Activated B cell treated with CpG ODN at 0.5 μM for 24 hours (primary cell): ENCODE data around the gene CFDP1. TPM values are rescaled to one million over a fixed set of nuclear protein-coding genes. Genes with fewer than 3 reads are reported as not detected.
"Not testable (repeated sequence)": the region's sequence is repeated elsewhere in the genome, so short reads cannot be mapped to it uniquely, and the experiment has no call there.

Experiments
- ATAC-seq: fragments of 200-7000 bp; cut with Tn5 transposase; one replicate; pipeline ENCODE4 v1.10.0; 2021; ENCODE audit warnings: low read depth, mild to moderate bottlenecking, moderate library complexity
- CTCF ChIA-PET: fragments of 350-600 bp; sonication (Branson Sonifier 250); formaldehyde crosslinking; loops from one replicate; lab custom pipeline; 2021; ENCODE audit warnings: antibody characterized with exemption; lab: Charles Lee
- POLR2A ChIA-PET: fragments of 350-600 bp; sonication (Branson Sonifier 250); formaldehyde crosslinking; loops from one replicate; lab custom pipeline; 2021; ENCODE audit warnings: antibody characterized with exemption; lab: Charles Lee
- DNase-seq: peaks from one replicate; pipeline ENCODE4 v3.0.0; 2022
- H3K27ac Mint-ChIP-seq: one replicate; pipeline ENCODE4 v1.8.0; 2020; ENCODE audit warnings: mixed read lengths
- H3K27me3 Mint-ChIP-seq: one replicate; pipeline ENCODE4 v1.8.0; 2021; ENCODE audit warnings: mixed read lengths
- H3K36me3 Mint-ChIP-seq: one replicate; pipeline ENCODE4 v1.8.0; 2021; ENCODE audit warnings: low read depth, mixed read lengths
- H3K4me1 Mint-ChIP-seq: one replicate; pipeline ENCODE4 v1.8.0; 2021; ENCODE audit warnings: mixed read lengths
- H3K4me3 Mint-ChIP-seq: one replicate; pipeline ENCODE4 v1.8.0; 2020; ENCODE audit warnings: mild to moderate bottlenecking, mixed read lengths
- H3K9me3 Mint-ChIP-seq: one replicate; pipeline ENCODE4 v1.8.0; 2020; ENCODE audit warnings: mixed read lengths
- CTCF ChIP-seq: fragments of 200-600 bp; IDR thresholded peaks from one replicate; pipeline ENCODE4 v1.8.0; 2022; ENCODE audit warnings: antibody characterized with exemption, mild to moderate bottlenecking
- intact Hi-C: fragments of 100-400 bp; cut with micrococcal nuclease; formaldehyde crosslinking; loops from one replicate; pipeline ENCODE4 v1.15.1; 2024
- total RNA-seq: library from RNA; stranded (reverse); gene quantifications from 2 replicates; pipeline ENCODE4 v1.2.3, GENCODE V29; 2022

The CFDP1 gene
- total RNA-seq, 1 donor from 2014 or later, result 32.0 TPM

- Mint-ChIP-seq H3K9me3 (no peaks in the 10 kb centered on the region), H3K4me3 (no peak overlapping the region), H3K4me1 (no peaks in the 10 kb centered on the region), H3K27ac (no peak overlapping the region), H3K27me3 (no peaks in the 10 kb centered on the region), H3K36me3 (peaks cover 30% of the 10 kb centered on the region)
- no peak for DNase-seq
- intact Hi-C loops, result no loop called here
- ChIA-PET CTCF (no interaction called here), POLR2A (no interaction called here)
- TF ChIP-seq CTCF, result no peak
- no peak for ATAC-seq
Observed at GRCh38 chr16:75287708-75288107, 145.6 kb downstream of the CFDP1 start.

- CTCF ChIA-PET, result no interaction called here
Observed at GRCh38 chr16:75286389-75286788, 146.9 kb downstream of the CFDP1 start.

GRCh38 chr16:75282466-75283281 is 150.6 kb downstream of the CFDP1 start:
- Mint-ChIP-seq H3K4me1 (no peaks in the 10 kb centered on the region), H3K27ac (no peak overlapping the region), H3K27me3 (peaks cover 3% of the 10 kb centered on the region), H3K36me3 (peaks cover 7% of the 10 kb centered on the region), H3K4me3 (no peak overlapping the region), H3K9me3 (no peaks in the 10 kb centered on the region)
- no peak for TF ChIP-seq CTCF
- CTCF ChIA-PET, result no interaction called here
- intact Hi-C loops, result no loop called here
- no peak for ATAC-seq
- POLR2A ChIA-PET, result no interaction called here
- DNase-seq, result no peak

More at GRCh38 chr16:75286389-75286788, 146.9 kb downstream of the CFDP1 start:
- Mint-ChIP-seq H3K27me3 (peaks cover 1% of the 10 kb centered on the region), H3K4me1 (no peaks in the 10 kb centered on the region), H3K36me3 (peaks cover 17% of the 10 kb centered on the region), H3K27ac (no peak overlapping the region), H3K4me3 (no peak overlapping the region), H3K9me3 (no peaks in the 10 kb centered on the region)
- no peak for TF ChIP-seq CTCF
- intact Hi-C loops, result no loop called here
- ATAC-seq (no peak), DNase-seq (no peak)
- POLR2A ChIA-PET, result no interaction called here

- Mint-ChIP-seq H3K4me1 (no peaks in the 10 kb centered on the region), H3K4me3 (no peak overlapping the region)
Observed at GRCh38 chr16:75281826-75282225, 151.5 kb downstream of the CFDP1 start.

GRCh38 chr16:75281009-75281408 is 152.3 kb downstream of the CFDP1 start:
- H3K4me1 Mint-ChIP-seq, ATAC-seq, H3K4me3 Mint-ChIP-seq, CTCF ChIA-PET, POLR2A ChIA-PET, H3K9me3 Mint-ChIP-seq, intact Hi-C loops, H3K27me3 Mint-ChIP-seq, DNase-seq, H3K27ac Mint-ChIP-seq, H3K36me3 Mint-ChIP-seq: not testable (repeated sequence)

More at GRCh38 chr16:75281826-75282225, 151.5 kb downstream of the CFDP1 start:
- intact Hi-C loops, result no loop called here
- no peak for TF ChIP-seq CTCF
- Mint-ChIP-seq H3K36me3 (peaks cover 7% of the 10 kb centered on the region), H3K9me3 (no peaks in the 10 kb centered on the region), H3K27me3 (peaks cover 8% of the 10 kb centered on the region), H3K27ac (no peak overlapping the region)
- ChIA-PET POLR2A (interaction anchor here (0.5 kb wide), 1 partner anchor 15 kb away, joined by 3 read pairs; no protein-coding TSS in a partner anchor), CTCF (no interaction called here)
- DNase-seq, result no peak
- no peak for ATAC-seq
